ENCODE data around the gene COL4A3. TPM values are rescaled to one million over a fixed set of nuclear protein-coding genes. Genes with fewer than 3 reads are reported as not detected.
A peak's percentile ranks its signal among the peaks of the same experiment; 100 is the strongest.

Gene COL4A3
- total and polyA plus RNA-seq, 9 donors, result under 0.01 to 0.18 (median 0.08) TPM; not detected in 5

- Histone ChIP-seq H3K9me3 (replicated peaks; ENCODE audit: control insufficient read depth, low read depth, low read length) (no peaks in the 10 kb centered on the region), H3K27ac (ENCODE audit: low read length) (no peak overlapping the region), H3K4me3 (ENCODE audit: low read length) (no peak overlapping the region), H3K36me3 (ENCODE audit: control insufficient read depth, insufficient read depth, low read length) (no peaks in the 10 kb centered on the region), H3K4me1 (ENCODE audit: control insufficient read depth, insufficient read depth, low read length) (no peaks in the 10 kb centered on the region), H3K27me3 (ENCODE audit: control insufficient read depth, insufficient read depth, low read length) (no peaks in the 10 kb centered on the region)
- DNase-seq, result no peak
- 83% methylated on average over 4 of the region's 5 CpGs for WGBS (ENCODE audit: insufficient coverage)
These were observed 95.6 kb downstream of the COL4A3 start for GRCh38 chr2:227260041-227260440.

- no peak for DNase-seq
- H3K4me3 ChIP-seq (ENCODE audit: low read length), result no peak overlapping the region
- H3K36me3 ChIP-seq (ENCODE audit: control insufficient read depth, insufficient read depth, low read length), result no peaks in the 10 kb centered on the region
- no peaks in the 10 kb centered on the region for H3K4me1 ChIP-seq (ENCODE audit: control insufficient read depth, insufficient read depth, low read length)
- H3K9me3 ChIP-seq (replicated peaks; ENCODE audit: control insufficient read depth, low read depth, low read length), result no peaks in the 10 kb centered on the region
- WGBS (ENCODE audit: insufficient coverage), result 77% methylated on average over 5 of the region's 10 CpGs
- H3K27ac ChIP-seq (ENCODE audit: low read length), result no peak overlapping the region
- no peaks in the 10 kb centered on the region for H3K27me3 ChIP-seq (ENCODE audit: control insufficient read depth, insufficient read depth, low read length)
These were observed 103.1 kb downstream of the COL4A3 start for GRCh38 chr2:227267410-227268115.

GRCh38 chr2:227280895-227281294 lies 116.5 kb downstream of the COL4A3 start:
- no peak overlapping the region for H3K4me3 ChIP-seq (ENCODE audit: low read length)
- no peaks in the 10 kb centered on the region for H3K27me3 ChIP-seq (ENCODE audit: control insufficient read depth, insufficient read depth, low read length)
- DNase-seq, result peak; percentile 7
- H3K4me1 ChIP-seq (ENCODE audit: control insufficient read depth, insufficient read depth, low read length), result no peaks in the 10 kb centered on the region
- no peak overlapping the region for H3K27ac ChIP-seq (ENCODE audit: low read length)
- H3K36me3 ChIP-seq (ENCODE audit: control insufficient read depth, insufficient read depth, low read length), result no peaks in the 10 kb centered on the region
- H3K9me3 ChIP-seq (replicated peaks; ENCODE audit: control insufficient read depth, low read depth, low read length), result no peaks in the 10 kb centered on the region

GRCh38 chr2:227285741-227286236 lies 121.4 kb downstream of the COL4A3 start:
- H3K4me3 ChIP-seq (ENCODE audit: low read length), result no peak overlapping the region
- H3K27me3 ChIP-seq (ENCODE audit: control insufficient read depth, insufficient read depth, low read length), result no peaks in the 10 kb centered on the region
- H3K36me3 ChIP-seq (ENCODE audit: control insufficient read depth, insufficient read depth, low read length), result no peaks in the 10 kb centered on the region
- DNase-seq, result no peak
- no peak overlapping the region for H3K27ac ChIP-seq (ENCODE audit: low read length)
- no peaks in the 10 kb centered on the region for H3K9me3 ChIP-seq (replicated peaks; ENCODE audit: control insufficient read depth, low read depth, low read length)
- 86% methylated on average over 4 of the region's 6 CpGs for WGBS (ENCODE audit: insufficient coverage)
- H3K4me1 ChIP-seq (ENCODE audit: control insufficient read depth, insufficient read depth, low read length), result no peaks in the 10 kb centered on the region

- no peaks in the 10 kb centered on the region for H3K4me1 ChIP-seq (ENCODE audit: control insufficient read depth, insufficient read depth, low read length)
- H3K9me3 ChIP-seq (replicated peaks; ENCODE audit: control insufficient read depth, low read depth, low read length), result no peaks in the 10 kb centered on the region
- H3K36me3 ChIP-seq (ENCODE audit: control insufficient read depth, insufficient read depth, low read length), result no peaks in the 10 kb centered on the region
- DNase-seq, result no peak
- no peak overlapping the region for H3K27ac ChIP-seq (ENCODE audit: low read length)
- no peak overlapping the region for H3K4me3 ChIP-seq (ENCODE audit: low read length)
- WGBS (ENCODE audit: insufficient coverage), result 86% methylated on average over 5 of the region's 5 CpGs
- no peaks in the 10 kb centered on the region for H3K27me3 ChIP-seq (ENCODE audit: control insufficient read depth, insufficient read depth, low read length)
These were observed 123.3 kb downstream of the COL4A3 start for GRCh38 chr2:227287771-227288170.

- Histone ChIP-seq H3K9me3 (replicated peaks; ENCODE audit: control insufficient read depth, low read depth, low read length) (no peaks in the 10 kb centered on the region), H3K4me1 (ENCODE audit: control insufficient read depth, insufficient read depth, low read length) (no peaks in the 10 kb centered on the region), H3K27ac (ENCODE audit: low read length) (no peak overlapping the region), H3K4me3 (ENCODE audit: low read length) (no peak overlapping the region), H3K36me3 (ENCODE audit: control insufficient read depth, insufficient read depth, low read length) (no peaks in the 10 kb centered on the region), H3K27me3 (ENCODE audit: control insufficient read depth, insufficient read depth, low read length) (no peaks in the 10 kb centered on the region)
- no CpG with 5 or more reads among the region's 3 CpGs for WGBS (ENCODE audit: insufficient coverage)
- no peak for DNase-seq
These were observed 127.9 kb downstream of the COL4A3 start for GRCh38 chr2:227292314-227292713.

GRCh38 chr2:227293531-227293930 lies 129.1 kb downstream of the COL4A3 start:
- no peak overlapping the region for H3K4me3 ChIP-seq (ENCODE audit: low read length)
- H3K4me1 ChIP-seq (ENCODE audit: control insufficient read depth, insufficient read depth, low read length), result no peaks in the 10 kb centered on the region
- no peak overlapping the region for H3K27ac ChIP-seq (ENCODE audit: low read length)
- no peaks in the 10 kb centered on the region for H3K36me3 ChIP-seq (ENCODE audit: control insufficient read depth, insufficient read depth, low read length)
- no peak for DNase-seq
- H3K27me3 ChIP-seq (ENCODE audit: control insufficient read depth, insufficient read depth, low read length), result no peaks in the 10 kb centered on the region
- 40% methylated on average over 1 of the region's 4 CpGs for WGBS (ENCODE audit: insufficient coverage)
- no peaks in the 10 kb centered on the region for H3K9me3 ChIP-seq (replicated peaks; ENCODE audit: control insufficient read depth, low read depth, low read length)

- H3K27ac ChIP-seq (ENCODE audit: low read length), result no peak overlapping the region
- no peaks in the 10 kb centered on the region for H3K9me3 ChIP-seq (replicated peaks; ENCODE audit: control insufficient read depth, low read depth, low read length)
- DNase-seq, result no peak
- H3K4me1 ChIP-seq (ENCODE audit: control insufficient read depth, insufficient read depth, low read length), result no peaks in the 10 kb centered on the region
- WGBS (ENCODE audit: insufficient coverage), result 91% methylated on average over 4 of the region's 4 CpGs
- no peak overlapping the region for H3K4me3 ChIP-seq (ENCODE audit: low read length)
- H3K27me3 ChIP-seq (ENCODE audit: control insufficient read depth, insufficient read depth, low read length), result no peaks in the 10 kb centered on the region
- no peaks in the 10 kb centered on the region for H3K36me3 ChIP-seq (ENCODE audit: control insufficient read depth, insufficient read depth, low read length)
These were observed 131.4 kb downstream of the COL4A3 start for GRCh38 chr2:227295806-227296205.

GRCh38 chr2:227296671-227297405 lies 132.4 kb downstream of the COL4A3 start:
- no CpG with 5 or more reads among the region's 3 CpGs for WGBS (ENCODE audit: insufficient coverage)
- H3K27me3 ChIP-seq (ENCODE audit: control insufficient read depth, insufficient read depth, low read length), result no peaks in the 10 kb centered on the region

GRCh38 chr2:227301523-227301922 lies 137.1 kb downstream of the COL4A3 start:
- WGBS (ENCODE audit: insufficient coverage), result no CpG with 5 or more reads among the region's 1 CpG
- DNase-seq, result peak; percentile 23
- H3K27ac ChIP-seq (ENCODE audit: low read length), result no peak overlapping the region
- no peaks in the 10 kb centered on the region for H3K36me3 ChIP-seq (ENCODE audit: control insufficient read depth, insufficient read depth, low read length)
- no peaks in the 10 kb centered on the region for H3K4me1 ChIP-seq (ENCODE audit: control insufficient read depth, insufficient read depth, low read length)
- H3K9me3 ChIP-seq (replicated peaks; ENCODE audit: control insufficient read depth, low read depth, low read length), result no peaks in the 10 kb centered on the region
- no peaks in the 10 kb centered on the region for H3K27me3 ChIP-seq (ENCODE audit: control insufficient read depth, insufficient read depth, low read length)
- H3K4me3 ChIP-seq (ENCODE audit: low read length), result no peak overlapping the region

More at GRCh38 chr2:227296671-227297405, 132.4 kb downstream of the COL4A3 start:
- Histone ChIP-seq H3K27ac (ENCODE audit: low read length) (no peak overlapping the region), H3K36me3 (ENCODE audit: control insufficient read depth, insufficient read depth, low read length) (no peaks in the 10 kb centered on the region), H3K4me1 (ENCODE audit: control insufficient read depth, insufficient read depth, low read length) (no peaks in the 10 kb centered on the region), H3K9me3 (replicated peaks; ENCODE audit: control insufficient read depth, low read depth, low read length) (no peaks in the 10 kb centered on the region), H3K4me3 (ENCODE audit: low read length) (no peak overlapping the region)
- no peak for DNase-seq

Data from muscle of leg (tissue), 11 donors.